Endothelial cell of umbilical vein (primary cell): Measurements from ENCODE around the gene SRSF6.

ENCODE experiments used
- CTCF ChIP-seq, 2 donors: IDR thresholded peaks; 1 replicate in 1 of 2; 2 replicates in 1 of 2; pipeline ENCODE4 v1.5.1; 2011; ENCODE audit warnings: low read length in 2 of 2, mild to moderate bottlenecking in 2 of 2, moderate library complexity in 2 of 2, control low read depth in 1 of 2, inconsistent platforms in 1 of 2, low read depth in 1 of 2; ENCODE audit not compliant: insufficient read depth in 1 of 2; ENCODE audit errors: extremely low read depth in 1 of 2
- POLR2A ChIP-seq: IDR thresholded peaks from 2 replicates; pipeline ENCODE4 v1.6.1; 2012; ENCODE audit warnings: low read depth, mild to moderate bottlenecking, control low read depth, low read length
- POLR2AphosphoS5 ChIP-seq: IDR thresholded peaks from 2 replicates; pipeline ENCODE4 v1.6.1; 2012; ENCODE audit warnings: low read depth, mild to moderate bottlenecking, control low read depth, low read length, moderate library complexity; ENCODE audit not compliant: insufficient read depth

GRCh38 chr20:43467589-43467988, 9.9 kb downstream of the SRSF6 start:
- TF ChIP-seq CTCF (IDR thresholded peaks at IDR 0.05; ENCODE audit: extremely low read depth in 1 of 2, insufficient read depth in 1 of 2, low read depth in 1 of 2, low read length in 2 of 2) (no peak), POLR2A (no peak), POLR2AphosphoS5 (no peak)
